K562 (cell line): ENCODE results near the gene SAE1. TPM values are rescaled to one million over a fixed set of nuclear protein-coding genes. Genes with fewer than 3 reads are reported as not detected.

Experiments
- BRCA1 ChIP-seq, 2 experiments: fragments of 450-650 bp in 1 of 2; sonication (generic) in 1 of 2; formaldehyde crosslinking in 1 of 2; IDR thresholded peaks; 2 replicates each; pipeline versions ENCODE4 v1.5.0 to v1.6.1; 2017 to 2020; ENCODE audit warnings: mild to moderate bottlenecking in 1 of 2, missing genetic modification reagents in 1 of 2
- BRF2 ChIP-seq: IDR thresholded peaks from 3 replicates; pipeline ENCODE4 v1.6.1; 2011; ENCODE audit warnings: borderline replicate concordance, mild to moderate bottlenecking; ENCODE audit not compliant: insufficient read length, insufficient read depth
- CBX1 ChIP-seq: sonication (generic); IDR thresholded peaks from 2 replicates; pipeline ENCODE4 v1.6.1; 2016; ENCODE audit warnings: antibody characterized with exemption, low read depth, mild to moderate bottlenecking
- GATA2 ChIP-seq: sonication (generic); formaldehyde crosslinking; IDR thresholded peaks from 2 replicates; pipeline ENCODE4 v1.4.0; 2020; ENCODE audit warnings: mild to moderate bottlenecking, missing genetic modification reagents
- GMEB1 ChIP-seq: fragments of 250-450 bp; sonication (Bioruptor Pico); IDR thresholded peaks from 2 replicates; pipeline ENCODE4 v1.4.0; 2020; ENCODE audit warnings: mild to moderate bottlenecking
- MXD1 ChIP-seq: fragments of 250-450 bp; sonication (Bioruptor Pico); IDR thresholded peaks from 2 replicates; pipeline ENCODE4 v1.8.0; 2021; ENCODE audit warnings: borderline replicate concordance, mild to moderate bottlenecking, moderate library complexity; ENCODE audit not compliant: poor library complexity, severe bottlenecking
- NELFE ChIP-seq: IDR thresholded peaks from 2 replicates; pipeline ENCODE4 v1.6.1; 2011; ENCODE audit warnings: mild to moderate bottlenecking; ENCODE audit not compliant: insufficient read depth, insufficient read length
- RBFOX2 ChIP-seq: fragments of 200-400 bp; formaldehyde crosslinking; IDR thresholded peaks from 2 replicates; pipeline ENCODE4 v1.6.1; 2017; ENCODE audit warnings: low read depth, mild to moderate bottlenecking, low read length, moderate library complexity
- SMC3 ChIP-seq: conservative IDR thresholded peaks from 2 replicates; pipeline ENCODE4 v1.6.1; 2011; ENCODE audit warnings: low read depth, low read length, improper control_type of control experiment; ENCODE audit not compliant: insufficient read depth
- TAF15 ChIP-seq: fragments of 200-400 bp; formaldehyde crosslinking; IDR thresholded peaks from 2 replicates; pipeline ENCODE4 v1.6.1; 2017; ENCODE audit warnings: mild to moderate bottlenecking, low read depth, low read length, moderate library complexity
- TEAD1 ChIP-seq, 2 experiments: fragments of 450-650 bp in 1 of 2; sonication (generic) in 1 of 2; formaldehyde crosslinking; IDR thresholded peaks; 2 replicates each; pipeline versions ENCODE4 v1.4.0 to v1.8.0; 2020 to 2022; ENCODE audit warnings: mild to moderate bottlenecking in 2 of 2, missing genetic modification reagents in 1 of 2
- ZFX ChIP-seq: sonication (generic); formaldehyde crosslinking; IDR thresholded peaks from 2 replicates; pipeline ENCODE4 v1.8.0; 2022; ENCODE audit warnings: mild to moderate bottlenecking, missing genetic modification reagents, moderate library complexity
- ZNF232 ChIP-seq: sonication (generic); formaldehyde crosslinking; IDR thresholded peaks from 2 replicates; pipeline ENCODE4 v1.8.0; 2022; ENCODE audit warnings: mild to moderate bottlenecking, missing genetic modification reagents
- ZNF551 ChIP-seq: fragments of 250-450 bp; sonication (Bioruptor Pico); IDR thresholded peaks from 2 replicates; pipeline ENCODE4 v1.5.0; 2021; ENCODE audit warnings: mild to moderate bottlenecking, moderate library complexity
- polyA plus RNA-seq, 8 experiments: library from polyadenylated mRNA; depleted of rRNA in 4 of 8; stranded (reverse) in 5 of 8; unstranded in 3 of 8; fragments of >200 nt; fragmentation: Nextera tagmentation in 2 of 8; fragmentation: Illumina TruSeq in 1 of 8; extraction: Ambion mirVana in 2 of 8; extraction: Trizol in 1 of 8; gene quantifications; 2 replicates each; pipeline versions ENCODE4 v1.2.1 to v1.2.3, GENCODE V29; 2011 to 2014; ENCODE audit warnings: inconsistent platforms in 1 of 8, missing spikeins in 1 of 8
- total RNA-seq, 7 experiments: library from RNA; depleted of rRNA in 6 of 7; stranded (reverse); fragments of >200 nt in 6 of 7; fragmentation: Illumina TruSeq in 2 of 7; extraction: Trizol in 2 of 7; gene quantifications; 2 replicates each; pipeline versions ENCODE4 v1.2.1 to v1.2.3, GENCODE V29; 2011 to 2021; ENCODE audit warnings: low replicate concordance in 1 of 7
- TF ChIP-seq, protein P1 (sequence below): sonication (generic); formaldehyde crosslinking; IDR thresholded peaks from 2 replicates; pipeline ENCODE4 v1.8.1; 2023; ENCODE audit warnings: mild to moderate bottlenecking, missing genetic modification reagents
- TF ChIP-seq, protein P2 (sequence below): IDR thresholded peaks from 2 replicates; pipeline ENCODE4 v1.6.1; 2016; ENCODE audit warnings: missing genetic modification characterization, missing compliant biosample characterization
- TF ChIP-seq, protein P3 (sequence below): fragments of 450-650 bp; formaldehyde crosslinking; IDR thresholded peaks from 2 replicates; pipeline ENCODE4 v1.4.0; 2020; ENCODE audit warnings: mild to moderate bottlenecking, moderate library complexity

The SAE1 gene
- total and polyA plus RNA-seq, 9 of the 15 experiments (the other 6 are each of a cell fraction or from before 2014, with no cell fraction given) = 82.8 to 299 (median 217) TPM

DNA sequence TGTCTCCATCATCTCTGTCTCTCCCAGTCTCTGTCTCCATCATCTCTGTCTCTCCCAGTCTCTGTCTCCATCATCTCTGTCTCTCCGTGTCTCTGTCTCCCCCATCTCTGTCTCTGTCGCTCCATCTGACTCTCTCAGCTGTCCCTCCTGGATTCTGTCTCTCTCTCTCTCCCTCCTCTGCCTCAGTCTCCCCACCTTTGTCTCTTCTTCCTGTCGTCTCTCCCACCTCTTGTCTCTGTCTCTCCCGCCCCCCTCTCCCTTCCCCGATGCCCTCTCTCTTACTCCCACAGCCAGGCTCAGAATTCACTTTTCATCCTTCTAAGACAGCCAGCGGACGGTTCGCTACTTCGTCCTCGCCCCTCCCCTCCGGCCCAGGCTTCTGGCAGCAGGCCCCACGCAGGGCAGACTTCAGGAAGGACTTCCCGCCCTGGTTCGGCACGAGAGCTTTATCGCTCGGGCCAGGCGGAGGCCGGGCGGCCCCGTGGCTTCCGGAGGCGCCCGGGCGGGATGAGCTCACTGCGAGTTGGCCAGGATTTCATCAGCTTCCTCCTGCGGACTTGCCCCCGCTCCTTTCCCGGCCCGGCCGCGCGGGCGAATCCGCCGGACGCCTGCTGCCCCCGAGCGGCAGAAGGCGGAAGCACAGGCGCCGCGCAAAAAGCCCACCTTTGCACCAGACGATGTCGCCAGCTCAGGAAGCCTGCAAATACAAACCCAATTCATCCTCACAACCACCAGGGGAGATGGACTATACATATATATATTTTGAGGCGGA is 113.3 kb downstream of the SAE1 start (continued):
- TF ChIP-seq, protein P1, sequence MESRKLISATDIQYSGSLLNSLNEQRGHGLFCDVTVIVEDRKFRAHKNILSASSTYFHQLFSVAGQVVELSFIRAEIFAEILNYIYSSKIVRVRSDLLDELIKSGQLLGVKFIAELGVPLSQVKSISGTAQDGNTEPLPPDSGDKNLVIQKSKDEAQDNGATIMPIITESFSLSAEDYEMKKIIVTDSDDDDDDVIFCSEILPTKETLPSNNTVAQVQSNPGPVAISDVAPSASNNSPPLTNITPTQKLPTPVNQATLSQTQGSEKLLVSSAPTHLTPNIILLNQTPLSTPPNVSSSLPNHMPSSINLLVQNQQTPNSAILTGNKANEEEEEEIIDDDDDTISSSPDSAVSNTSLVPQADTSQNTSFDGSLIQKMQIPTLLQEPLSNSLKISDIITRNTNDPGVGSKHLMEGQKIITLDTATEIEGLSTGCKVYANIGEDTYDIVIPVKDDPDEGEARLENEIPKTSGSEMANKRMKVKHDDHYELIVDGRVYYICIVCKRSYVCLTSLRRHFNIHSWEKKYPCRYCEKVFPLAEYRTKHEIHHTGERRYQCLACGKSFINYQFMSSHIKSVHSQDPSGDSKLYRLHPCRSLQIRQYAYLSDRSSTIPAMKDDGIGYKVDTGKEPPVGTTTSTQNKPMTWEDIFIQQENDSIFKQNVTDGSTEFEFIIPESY (CRISPR knock-in tag) = peak; percentile 86; the same call in 1 of the 2 replicates
- no peak for TF ChIP-seq GMEB1 (CRISPR knock-in tag)
- peak; percentile 89 for TF ChIP-seq SMC3
- no peak for TF ChIP-seq NELFE
- TF ChIP-seq BRF2 = no peak
- TF ChIP-seq ZFX (CRISPR knock-in tag) = peak; percentile 74
- no peak; the same call in 1 of the 2 replicates for TF ChIP-seq ZNF232
- no peak for TF ChIP-seq ZNF551
- TF ChIP-seq RBFOX2 = peak; percentile 92
- TF ChIP-seq MXD1 (CRISPR knock-in tag) = no peak
- TF ChIP-seq GATA2 = peak; percentile 80
- TF ChIP-seq, protein P2, sequence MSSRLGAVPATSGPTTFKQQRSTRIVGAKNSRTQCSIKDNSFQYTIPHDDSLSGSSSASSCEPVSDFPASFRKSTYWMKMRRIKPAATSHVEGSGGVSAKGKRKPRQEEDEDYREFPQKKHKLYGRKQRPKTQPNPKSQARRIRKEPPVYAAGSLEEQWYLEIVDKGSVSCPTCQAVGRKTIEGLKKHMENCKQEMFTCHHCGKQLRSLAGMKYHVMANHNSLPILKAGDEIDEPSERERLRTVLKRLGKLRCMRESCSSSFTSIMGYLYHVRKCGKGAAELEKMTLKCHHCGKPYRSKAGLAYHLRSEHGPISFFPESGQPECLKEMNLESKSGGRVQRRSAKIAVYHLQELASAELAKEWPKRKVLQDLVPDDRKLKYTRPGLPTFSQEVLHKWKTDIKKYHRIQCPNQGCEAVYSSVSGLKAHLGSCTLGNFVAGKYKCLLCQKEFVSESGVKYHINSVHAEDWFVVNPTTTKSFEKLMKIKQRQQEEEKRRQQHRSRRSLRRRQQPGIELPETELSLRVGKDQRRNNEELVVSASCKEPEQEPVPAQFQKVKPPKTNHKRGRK = no peak
- TF ChIP-seq, protein P3, sequence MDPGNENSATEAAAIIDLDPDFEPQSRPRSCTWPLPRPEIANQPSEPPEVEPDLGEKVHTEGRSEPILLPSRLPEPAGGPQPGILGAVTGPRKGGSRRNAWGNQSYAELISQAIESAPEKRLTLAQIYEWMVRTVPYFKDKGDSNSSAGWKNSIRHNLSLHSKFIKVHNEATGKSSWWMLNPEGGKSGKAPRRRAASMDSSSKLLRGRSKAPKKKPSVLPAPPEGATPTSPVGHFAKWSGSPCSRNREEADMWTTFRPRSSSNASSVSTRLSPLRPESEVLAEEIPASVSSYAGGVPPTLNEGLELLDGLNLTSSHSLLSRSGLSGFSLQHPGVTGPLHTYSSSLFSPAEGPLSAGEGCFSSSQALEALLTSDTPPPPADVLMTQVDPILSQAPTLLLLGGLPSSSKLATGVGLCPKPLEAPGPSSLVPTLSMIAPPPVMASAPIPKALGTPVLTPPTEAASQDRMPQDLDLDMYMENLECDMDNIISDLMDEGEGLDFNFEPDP (CRISPR knock-in tag) = no peak
- TF ChIP-seq TEAD1 (CRISPR knock-in tag; IDR thresholded peaks at IDR 0.05) = peak in 1 of 2 experiments; percentile 76; a peak in 2 of 4 replicates
- no peak for TF ChIP-seq TAF15
- peak; percentile 98 for TF ChIP-seq CBX1
- TF ChIP-seq BRCA1 (IDR thresholded peaks at IDR 0.05) = no peak
- no peak for TF ChIP-seq BRCA1 (CRISPR knock-in tag; IDR thresholded peaks at IDR 0.05)
